RWPE2 (cell line): ENCODE measurements around the gene RBM28.

Experiments used
- ATAC-seq: fragments of 200-7000 bp; cut with Tn5 transposase; 3 replicates; pipeline ENCODE4 v1.9.1; 2021; ENCODE audit warnings: low read depth
- DNase-seq: peaks from one replicate; pipeline ENCODE4 v3.0.0-alpha.2; 2020; ENCODE audit warnings: low spot score
- H3K27ac ChIP-seq: fragments of 450-650 bp; 2 replicates; pipeline ENCODE4 v1.5.1; 2017; ENCODE audit warnings: mild to moderate bottlenecking; ENCODE audit not compliant: poor library complexity, severe bottlenecking
- H3K27me3 ChIP-seq: fragments of 250-450 bp; sonication (Bioruptor Pico); 2 replicates; pipeline ENCODE4 v1.5.1; 2021; ENCODE audit warnings: mild to moderate bottlenecking, moderate library complexity; ENCODE audit not compliant: insufficient read depth, poor library complexity, severe bottlenecking
- H3K36me3 ChIP-seq: fragments of 250-450 bp; sonication (Bioruptor Pico); 2 replicates; pipeline ENCODE4 v1.5.1; 2020; ENCODE audit warnings: low read depth, mild to moderate bottlenecking, moderate library complexity
- H3K4me1 ChIP-seq: fragments of 250-450 bp; sonication (Bioruptor Pico); 2 replicates; pipeline ENCODE4 v1.5.1; 2021; ENCODE audit warnings: mild to moderate bottlenecking, moderate library complexity; ENCODE audit not compliant: insufficient read depth, poor library complexity, severe bottlenecking
- H3K4me3 ChIP-seq: fragments of 250-450 bp; sonication (Bioruptor Pico); 2 replicates; pipeline ENCODE4 v1.5.1; 2021; ENCODE audit warnings: mild to moderate bottlenecking, moderate library complexity; ENCODE audit not compliant: severe bottlenecking
- H3K9me3 ChIP-seq: fragments of 250-450 bp; sonication (Bioruptor Pico); 2 replicates; pipeline ENCODE4 v1.5.1; 2021; ENCODE audit warnings: mild to moderate bottlenecking, moderate library complexity; ENCODE audit not compliant: severe bottlenecking
- TF ChIP-seq, protein P1 (sequence below): fragments of 450-650 bp; IDR thresholded peaks from one replicate; pipeline ENCODE4 v1.5.1; 2017; ENCODE audit warnings: mild to moderate bottlenecking, moderate library complexity; ENCODE audit not compliant: poor library complexity, severe bottlenecking

RBM28 gene

DNA sequence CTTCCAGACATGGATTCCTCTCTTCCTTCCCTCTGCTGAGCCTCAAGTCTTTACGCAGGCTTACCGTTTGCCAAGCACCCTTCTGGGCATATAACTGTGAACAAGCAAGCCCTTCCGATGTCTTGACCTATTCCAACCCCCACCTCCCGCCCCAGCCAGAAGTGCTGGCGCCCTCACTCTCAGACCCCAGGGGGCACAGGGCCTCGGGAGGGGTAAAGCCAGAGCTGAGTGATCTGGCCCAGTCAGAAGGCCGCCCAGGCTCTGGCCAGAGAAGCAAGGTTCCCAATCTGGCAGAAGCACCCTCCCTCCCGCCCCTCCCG is 16.6 kb upstream of the RBM28 start:
- H3K36me3 ChIP-seq, result no peaks in the 10 kb centered on the region
- no peak overlapping the region for H3K27ac ChIP-seq
- no peaks in the 10 kb centered on the region for H3K9me3 ChIP-seq
- peaks cover 11% of the 10 kb centered on the region for H3K27me3 ChIP-seq
- ATAC-seq, result no peak
- DNase-seq, result no peak
- no peaks in the 10 kb centered on the region for H3K4me1 ChIP-seq
- no peak overlapping the region for H3K4me3 ChIP-seq
- TF ChIP-seq, protein P1, sequence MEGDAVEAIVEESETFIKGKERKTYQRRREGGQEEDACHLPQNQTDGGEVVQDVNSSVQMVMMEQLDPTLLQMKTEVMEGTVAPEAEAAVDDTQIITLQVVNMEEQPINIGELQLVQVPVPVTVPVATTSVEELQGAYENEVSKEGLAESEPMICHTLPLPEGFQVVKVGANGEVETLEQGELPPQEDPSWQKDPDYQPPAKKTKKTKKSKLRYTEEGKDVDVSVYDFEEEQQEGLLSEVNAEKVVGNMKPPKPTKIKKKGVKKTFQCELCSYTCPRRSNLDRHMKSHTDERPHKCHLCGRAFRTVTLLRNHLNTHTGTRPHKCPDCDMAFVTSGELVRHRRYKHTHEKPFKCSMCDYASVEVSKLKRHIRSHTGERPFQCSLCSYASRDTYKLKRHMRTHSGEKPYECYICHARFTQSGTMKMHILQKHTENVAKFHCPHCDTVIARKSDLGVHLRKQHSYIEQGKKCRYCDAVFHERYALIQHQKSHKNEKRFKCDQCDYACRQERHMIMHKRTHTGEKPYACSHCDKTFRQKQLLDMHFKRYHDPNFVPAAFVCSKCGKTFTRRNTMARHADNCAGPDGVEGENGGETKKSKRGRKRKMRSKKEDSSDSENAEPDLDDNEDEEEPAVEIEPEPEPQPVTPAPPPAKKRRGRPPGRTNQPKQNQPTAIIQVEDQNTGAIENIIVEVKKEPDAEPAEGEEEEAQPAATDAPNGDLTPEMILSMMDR, result no peak

DNA sequence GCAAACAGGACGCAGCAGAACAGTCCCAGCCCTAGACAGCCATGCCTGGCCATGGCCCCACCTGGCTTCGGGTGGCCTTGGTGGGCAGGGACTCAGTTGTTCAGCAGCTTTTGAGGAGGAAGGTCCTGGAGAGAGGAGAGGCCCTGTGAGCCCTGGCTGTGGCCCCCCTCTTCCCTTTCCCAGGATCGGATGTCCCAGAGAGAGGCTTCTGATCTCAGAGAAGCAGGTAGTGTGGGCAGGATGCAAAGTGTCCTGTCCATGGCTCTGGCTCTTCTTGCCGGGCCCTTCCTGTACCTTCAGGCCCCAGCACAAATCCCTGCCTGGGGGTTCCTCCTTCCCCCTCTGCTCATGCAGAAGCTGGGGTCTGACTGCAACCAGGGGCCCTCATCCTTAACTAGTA is 16.2 kb upstream of the RBM28 start:
- Histone ChIP-seq H3K4me3 (no peak overlapping the region), H3K36me3 (no peaks in the 10 kb centered on the region), H3K27me3 (peaks cover 11% of the 10 kb centered on the region), H3K27ac (no peak overlapping the region), H3K4me1 (no peaks in the 10 kb centered on the region), H3K9me3 (no peaks in the 10 kb centered on the region)
- ATAC-seq (no peak), DNase-seq (no peak)
- TF ChIP-seq, protein P1, result no peak

DNA sequence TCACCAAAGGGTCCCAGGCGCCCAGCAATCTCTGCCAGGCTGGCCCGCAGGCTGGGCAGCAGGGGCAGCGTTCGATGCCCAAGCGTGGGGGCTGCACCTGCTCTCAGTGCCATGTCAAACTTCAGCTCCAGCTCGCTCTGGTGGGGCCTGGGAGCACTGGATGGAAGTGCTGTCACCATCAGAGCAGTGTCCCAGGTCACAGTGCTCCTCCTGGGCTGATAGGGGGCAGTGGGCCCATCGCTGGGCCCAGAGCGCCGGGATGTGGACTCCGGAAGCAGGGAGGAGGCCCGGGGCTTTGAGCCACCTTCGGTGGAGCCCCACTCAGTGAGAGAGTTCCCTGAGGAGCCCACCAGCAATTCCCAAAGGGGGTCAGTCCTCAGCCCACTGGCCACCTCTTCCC is 15.6 kb upstream of the RBM28 start:
- DNase-seq (no peak), ATAC-seq (no peak)
- no peak overlapping the region for H3K4me3 ChIP-seq
- no peaks in the 10 kb centered on the region for H3K9me3 ChIP-seq
- no peaks in the 10 kb centered on the region for H3K4me1 ChIP-seq
- H3K27ac ChIP-seq, result no peak overlapping the region
- peaks cover 11% of the 10 kb centered on the region for H3K27me3 ChIP-seq
- no peaks in the 10 kb centered on the region for H3K36me3 ChIP-seq
- TF ChIP-seq, protein P1, result no peak

DNA sequence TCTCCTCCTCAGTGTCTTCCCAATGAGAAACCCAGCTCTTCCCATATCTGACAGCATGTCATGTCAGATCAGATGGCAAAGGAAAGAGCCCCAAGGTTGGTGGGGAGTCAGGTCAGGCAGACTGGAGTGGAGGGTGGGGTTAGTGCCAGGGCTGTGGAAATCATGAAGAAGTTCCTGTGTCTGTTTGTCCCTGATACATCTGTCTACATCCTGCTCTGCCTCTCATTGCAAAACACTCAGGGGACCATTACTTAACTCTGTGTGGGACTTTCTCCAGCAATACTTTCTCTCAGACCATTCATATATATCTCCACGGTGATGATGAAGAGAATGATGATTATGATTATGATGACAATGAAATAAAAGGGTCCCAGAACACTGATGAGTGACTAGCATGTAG is 14.5 kb upstream of the RBM28 start:
- DNase-seq (no peak), ATAC-seq (no peak)
- Histone ChIP-seq H3K4me3 (no peak overlapping the region), H3K4me1 (no peaks in the 10 kb centered on the region), H3K27ac (no peak overlapping the region), H3K27me3 (peaks cover 9% of the 10 kb centered on the region), H3K36me3 (no peaks in the 10 kb centered on the region), H3K9me3 (no peaks in the 10 kb centered on the region)
- TF ChIP-seq, protein P1, result no peak

DNA sequence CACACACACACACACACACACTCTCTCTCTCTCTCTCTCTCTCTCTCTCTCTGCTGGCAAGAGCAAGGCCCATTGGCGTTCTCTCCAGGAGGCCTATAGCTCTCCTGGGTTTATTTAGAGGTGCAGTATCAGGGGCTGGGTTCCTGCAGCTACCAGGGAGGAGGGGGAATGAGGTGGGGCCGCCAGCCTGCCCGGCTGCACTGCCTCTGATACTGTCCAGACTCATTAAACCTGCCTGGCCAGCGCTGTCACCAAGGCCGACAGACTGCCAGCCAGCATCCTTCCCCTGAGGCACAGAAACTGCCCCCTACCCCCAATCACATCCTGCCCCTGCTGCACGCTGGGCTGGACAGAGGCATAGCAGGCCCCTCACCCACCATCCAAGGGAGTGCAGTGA is 13.5 kb upstream of the RBM28 start:
- ATAC-seq (no peak), DNase-seq (no peak)
- H3K4me1 ChIP-seq, result no peaks in the 10 kb centered on the region
- TF ChIP-seq, protein P1, result no peak
- H3K36me3 ChIP-seq, result no peaks in the 10 kb centered on the region
- no peaks in the 10 kb centered on the region for H3K9me3 ChIP-seq
- peaks cover 15% of the 10 kb centered on the region for H3K27me3 ChIP-seq
- no peak overlapping the region for H3K27ac ChIP-seq
- no peak overlapping the region for H3K4me3 ChIP-seq
